GM12878 (cell line): ENCODE results near the gene LMAN2. TPM values are rescaled to one million over a fixed set of nuclear protein-coding genes. Genes with fewer than 3 reads are reported as not detected.
A peak's percentile ranks its signal among the peaks of the same experiment; 100 is the strongest.

Experiments used
- CHD2 ChIP-seq: IDR thresholded peaks from 2 replicates; pipeline ENCODE4 v1.6.1; 2011; ENCODE audit warnings: low read depth, low read length, improper control_type of control experiment, borderline replicate concordance
- CREB1 ChIP-seq: IDR thresholded peaks from 2 replicates; pipeline ENCODE4 v1.6.1; 2012; ENCODE audit warnings: low read depth, mild to moderate bottlenecking, inconsistent platforms
- FOS ChIP-seq: IDR thresholded peaks from 3 replicates; pipeline ENCODE4 v1.6.1; 2011; ENCODE audit warnings: borderline replicate concordance; ENCODE audit not compliant: insufficient read length; ENCODE audit errors: extremely low read depth
- IKZF1 ChIP-seq: fragments of 450-650 bp; conservative IDR thresholded peaks from 2 replicates; pipeline ENCODE4 v1.6.1; 2017; ENCODE audit warnings: antibody characterized with exemption, mild to moderate bottlenecking
- MAX ChIP-seq: IDR thresholded peaks from 2 replicates; pipeline ENCODE4 v1.6.1; 2012; ENCODE audit warnings: low read depth, low read length, improper control_type of control experiment
- NFYB ChIP-seq: IDR thresholded peaks from 2 replicates; pipeline ENCODE4 v1.6.1; 2011; ENCODE audit warnings: low read depth, mild to moderate bottlenecking, low read length, improper control_type of control experiment, moderate library complexity; ENCODE audit not compliant: insufficient read depth
- PML ChIP-seq: IDR thresholded peaks from 2 replicates; pipeline ENCODE4 v1.6.1; 2012; ENCODE audit warnings: low read length, inconsistent platforms
- POLR2A ChIP-seq: IDR thresholded peaks from 2 replicates; pipeline ENCODE4 v1.6.1; 2011; ENCODE audit warnings: low read depth, mild to moderate bottlenecking, low read length
- POLR2AphosphoS2 ChIP-seq: IDR thresholded peaks from 2 replicates; pipeline ENCODE4 v1.6.1; 2011; ENCODE audit warnings: low read depth, mild to moderate bottlenecking, low read length, improper control_type of control experiment, moderate library complexity
- RB1 ChIP-seq: fragments of 450-650 bp; formaldehyde crosslinking; IDR thresholded peaks from 2 replicates; pipeline ENCODE4 v1.6.1; 2017; ENCODE audit warnings: mild to moderate bottlenecking, borderline replicate concordance
- RBBP5 ChIP-seq: fragments of 200-600 bp; sonication (generic); conservative IDR thresholded peaks from 2 replicates; pipeline ENCODE4 v1.6.1; 2016
- SMARCA5 ChIP-seq: fragments of 450-650 bp; IDR thresholded peaks from 2 replicates; pipeline ENCODE4 v1.6.1; 2017; ENCODE audit warnings: mild to moderate bottlenecking
- SRF ChIP-seq, 2 experiments: IDR thresholded peaks; 2 replicates each; pipeline ENCODE4 v1.6.1; 2011; ENCODE audit warnings: low read depth in 2 of 2, low read length in 2 of 2, mild to moderate bottlenecking in 1 of 2, moderate library complexity in 1 of 2
- TCF3 ChIP-seq: IDR thresholded peaks from 2 replicates; pipeline ENCODE4 v1.6.1; 2012; ENCODE audit warnings: low read depth, mild to moderate bottlenecking, low read length, borderline replicate concordance; ENCODE audit not compliant: insufficient read depth
- WRNIP1 ChIP-seq: IDR thresholded peaks from 2 replicates; pipeline ENCODE4 v1.6.1; 2011; ENCODE audit warnings: low read depth, low read length, improper control_type of control experiment, borderline replicate concordance
- YY1 ChIP-seq: IDR thresholded peaks from 2 replicates; pipeline ENCODE4 v1.6.1; 2011; ENCODE audit warnings: low read depth, mild to moderate bottlenecking, low read length
- ZNF217 ChIP-seq: fragments of 450-650 bp; IDR thresholded peaks from 2 replicates; pipeline ENCODE4 v1.6.1; 2017; ENCODE audit warnings: antibody characterized with exemption, mild to moderate bottlenecking
- ZZZ3 ChIP-seq: IDR thresholded peaks from 2 replicates; pipeline ENCODE4 v1.6.1; 2011; ENCODE audit warnings: low read depth; ENCODE audit not compliant: control insufficient read depth, insufficient read length
- polyA plus RNA-seq, 11 experiments: library from polyadenylated mRNA; depleted of rRNA in 4 of 11; unstranded in 6 of 11; stranded (reverse) in 5 of 11; fragments of >200 nt; fragmentation: Nextera tagmentation in 4 of 11; fragmentation: Illumina TruSeq in 1 of 11; extraction: Ambion mirVana in 4 of 11; extraction: Trizol in 1 of 11; gene quantifications; 1 replicate in 1 of 11; 2 replicates in 10 of 11; pipeline versions ENCODE4 v1.2.1 to v1.2.3, GENCODE V29; 2011 to 2016; ENCODE audit warnings: inconsistent platforms in 2 of 11, missing spikeins in 2 of 11, low read depth in 1 of 11
- total RNA-seq, 4 experiments: library from RNA; depleted of rRNA in 3 of 4; stranded (reverse); fragments of >200 nt in 3 of 4; fragmentation: Illumina TruSeq in 1 of 4; extraction: Trizol in 1 of 4; gene quantifications; 2 replicates each; pipeline versions ENCODE4 v1.2.1 to v1.2.3, GENCODE V29; 2013 to 2021
- TF ChIP-seq, protein P1 (sequence below): IDR thresholded peaks from 2 replicates; pipeline ENCODE4 v1.6.1; 2012; ENCODE audit warnings: low read depth, low read length, improper control_type of control experiment
- TF ChIP-seq, protein P2 (sequence below): fragments of 150-350 bp; IDR thresholded peaks from 2 replicates; pipeline ENCODE4 v1.6.1; 2014; ENCODE audit warnings: mild to moderate bottlenecking, low read depth, low read length
- TF ChIP-seq, protein P3 (sequence below): IDR thresholded peaks from 2 replicates; pipeline ENCODE4 v1.6.1; 2011; ENCODE audit warnings: mild to moderate bottlenecking, low read depth, low read length, moderate library complexity; ENCODE audit not compliant: insufficient replicate concordance

Gene LMAN2
- total and polyA plus RNA-seq, 10 of the 15 experiments (the other 5 are each of a cell fraction or from before 2014, with no cell fraction given) = 2.4 to 264 (median 147) TPM

DNA sequence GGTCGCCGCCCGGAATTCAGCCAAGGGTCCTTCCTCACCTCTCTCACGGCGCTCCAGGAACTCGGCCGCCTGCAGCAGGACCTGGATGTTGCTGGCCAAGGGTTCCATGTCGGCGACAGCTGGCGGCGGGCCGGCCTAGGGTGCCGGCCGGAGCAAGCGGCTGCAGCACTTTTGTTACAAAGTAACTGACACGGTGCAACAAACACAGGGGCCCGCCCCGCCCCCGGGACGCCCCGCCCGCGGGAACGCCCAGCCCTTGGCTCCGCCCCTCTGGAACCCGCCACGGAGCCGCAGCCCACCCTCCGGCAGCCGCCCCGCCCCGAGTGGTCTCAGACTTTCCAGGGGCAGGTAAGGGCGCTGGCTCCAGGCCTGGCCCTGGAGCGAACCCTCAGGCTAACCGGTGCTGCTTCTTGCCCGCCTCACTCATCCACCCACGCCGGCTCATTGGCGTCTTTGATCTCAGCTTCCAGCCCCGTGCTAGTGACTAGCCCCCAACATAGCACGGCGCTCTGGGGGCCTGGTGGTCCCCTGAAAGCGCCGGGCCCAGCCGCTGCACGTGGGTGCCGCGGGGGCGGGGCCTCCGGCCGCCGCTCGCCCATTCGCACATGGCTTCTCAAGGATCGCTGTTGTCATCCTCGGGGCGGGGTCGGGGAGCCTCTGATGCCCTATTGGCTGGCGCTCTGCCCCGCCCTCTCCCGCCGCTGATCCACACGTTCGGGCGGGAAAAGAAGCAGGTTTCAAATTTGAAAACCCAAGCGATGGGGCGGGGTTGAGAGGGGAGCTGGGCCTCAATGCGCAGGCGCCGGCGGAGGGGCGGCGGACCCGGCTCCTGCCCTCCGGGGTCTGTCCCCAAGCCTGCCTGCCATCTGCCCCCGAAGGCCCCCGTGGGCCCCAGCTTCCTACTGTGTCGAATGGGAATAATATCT lies 39.5 kb downstream of the LMAN2 start, which contains the start of gene MXD3 (continued):
- TF ChIP-seq ZZZ3 (no peak), CHD2 (peak; percentile 67; the same call in 1 of the 2 replicates), SRF (IDR thresholded peaks at IDR 0.05; ENCODE audit: low read depth in 2 of 2, low read length in 2 of 2) (no peak), NFYB (peak; percentile 97), POLR2A (peak; percentile 78), FOS (peak; percentile 24), TCF3 (0 out of 2 replicates have a peak, but pooled peaks have one; percentile 6), YY1 (0 out of 2 replicates have a peak, but pooled peaks have one; percentile 6), SMARCA5 (peak; percentile 58; the same call in 1 of the 2 replicates), PML (no peak), RBBP5 (no peak), ZNF217 (no peak), WRNIP1 (no peak), MAX (peak; percentile 96), CREB1 (peak; percentile 81), RB1 (peak; percentile 35; the same call in 1 of the 2 replicates), IKZF1 (peak; percentile 14; the same call in 1 of the 2 replicates), POLR2AphosphoS2 (0 out of 2 replicates have a peak, but pooled peaks have one; percentile 37)
- TF ChIP-seq, protein P1, sequence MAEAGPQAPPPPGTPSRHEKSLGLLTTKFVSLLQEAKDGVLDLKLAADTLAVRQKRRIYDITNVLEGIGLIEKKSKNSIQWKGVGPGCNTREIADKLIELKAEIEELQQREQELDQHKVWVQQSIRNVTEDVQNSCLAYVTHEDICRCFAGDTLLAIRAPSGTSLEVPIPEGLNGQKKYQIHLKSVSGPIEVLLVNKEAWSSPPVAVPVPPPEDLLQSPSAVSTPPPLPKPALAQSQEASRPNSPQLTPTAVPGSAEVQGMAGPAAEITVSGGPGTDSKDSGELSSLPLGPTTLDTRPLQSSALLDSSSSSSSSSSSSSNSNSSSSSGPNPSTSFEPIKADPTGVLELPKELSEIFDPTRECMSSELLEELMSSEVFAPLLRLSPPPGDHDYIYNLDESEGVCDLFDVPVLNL = peak; percentile 93
- TF ChIP-seq, protein P2, sequence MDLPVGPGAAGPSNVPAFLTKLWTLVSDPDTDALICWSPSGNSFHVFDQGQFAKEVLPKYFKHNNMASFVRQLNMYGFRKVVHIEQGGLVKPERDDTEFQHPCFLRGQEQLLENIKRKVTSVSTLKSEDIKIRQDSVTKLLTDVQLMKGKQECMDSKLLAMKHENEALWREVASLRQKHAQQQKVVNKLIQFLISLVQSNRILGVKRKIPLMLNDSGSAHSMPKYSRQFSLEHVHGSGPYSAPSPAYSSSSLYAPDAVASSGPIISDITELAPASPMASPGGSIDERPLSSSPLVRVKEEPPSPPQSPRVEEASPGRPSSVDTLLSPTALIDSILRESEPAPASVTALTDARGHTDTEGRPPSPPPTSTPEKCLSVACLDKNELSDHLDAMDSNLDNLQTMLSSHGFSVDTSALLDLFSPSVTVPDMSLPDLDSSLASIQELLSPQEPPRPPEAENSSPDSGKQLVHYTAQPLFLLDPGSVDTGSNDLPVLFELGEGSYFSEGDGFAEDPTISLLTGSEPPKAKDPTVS = no peak
- TF ChIP-seq, protein P3, sequence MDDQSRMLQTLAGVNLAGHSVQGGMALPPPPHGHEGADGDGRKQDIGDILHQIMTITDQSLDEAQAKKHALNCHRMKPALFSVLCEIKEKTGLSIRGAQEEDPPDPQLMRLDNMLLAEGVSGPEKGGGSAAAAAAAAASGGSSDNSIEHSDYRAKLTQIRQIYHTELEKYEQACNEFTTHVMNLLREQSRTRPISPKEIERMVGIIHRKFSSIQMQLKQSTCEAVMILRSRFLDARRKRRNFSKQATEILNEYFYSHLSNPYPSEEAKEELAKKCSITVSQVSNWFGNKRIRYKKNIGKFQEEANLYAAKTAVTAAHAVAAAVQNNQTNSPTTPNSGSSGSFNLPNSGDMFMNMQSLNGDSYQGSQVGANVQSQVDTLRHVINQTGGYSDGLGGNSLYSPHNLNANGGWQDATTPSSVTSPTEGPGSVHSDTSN = no peak
